Esophagus muscularis mucosa (tissue), 4 donors: ENCODE measurements around the gene XXYLT1.

Source experiments
- CTCF ChIP-seq, 3 experiments: fragments of 200-600 bp in 2 of 3; fragments of 450-650 bp in 1 of 3; sonication (generic) in 2 of 3; IDR thresholded peaks; one replicate each; pipeline ENCODE4 v1.5.1; 2017 to 2019; ENCODE audit warnings: antibody characterized with exemption in 3 of 3, mild to moderate bottlenecking in 2 of 3, moderate library complexity in 1 of 3
- EP300 ChIP-seq: sonication (generic); formaldehyde crosslinking; IDR thresholded peaks from one replicate; pipeline ENCODE4 v1.6.1; 2017; ENCODE audit warnings: antibody characterized with exemption
- POLR2A ChIP-seq: fragments of 450-650 bp; IDR thresholded peaks from one replicate; pipeline ENCODE4 v1.6.1; 2017; ENCODE audit warnings: antibody characterized with exemption, moderate library complexity, mild to moderate bottlenecking, low read depth
- POLR2AphosphoS5 ChIP-seq, 2 donors: sonication (generic); formaldehyde crosslinking; IDR thresholded peaks; one replicate each; pipeline ENCODE4 v1.6.1; 2017; ENCODE audit warnings: antibody characterized with exemption in 2 of 2

- TF ChIP-seq CTCF (IDR thresholded peaks at IDR 0.05) (no peak), POLR2AphosphoS5 (IDR thresholded peaks at IDR 0.05) (no peak), POLR2A (no peak), EP300 (no peak)
Observed at GRCh38 chr3:195119461-195120266, 151.3 kb downstream of the XXYLT1 start.
